Activated CD4-positive, alpha-beta T cell treated with anti-CD3 and anti-CD28 coated beads, Interleukin-2, Interleukin-4, amounts not matched to agents 100 ng/mL and 50 ng/mL, durations not matched to agents 16 hours and 8 hours (primary cell): ENCODE data around the gene UPB1.

ENCODE experiments used
- DNase-seq: peaks from one replicate; pipeline ENCODE4 v3.0.0-alpha.2; 2020; ENCODE audit warnings: low spot score

UPB1 gene

GRCh38 chr22:24494528-24495364 lies at the start of gene UPB1:
Gene UPB1 (plus strand): TSS chr22:24495332. CDS start chr22:24495404, 72 bp downstream.
- DNase-seq: no peak

GRCh38 chr22:24445481-24446259 lies 49.5 kb upstream of the UPB1 start:
- no peak for DNase-seq

GRCh38 chr22:24446260-24446611 lies 48.9 kb upstream of the UPB1 start:
- DNase-seq: no peak

GRCh38 chr22:24450610-24451009 lies 44.5 kb upstream of the UPB1 start:
- no peak for DNase-seq

GRCh38 chr22:24451162-24451561 lies 44.0 kb upstream of the UPB1 start:
- DNase-seq: no peak

GRCh38 chr22:24453853-24454252 lies 41.3 kb upstream of the UPB1 start:
- no peak for DNase-seq

GRCh38 chr22:24455039-24455438 lies 40.1 kb upstream of the UPB1 start:
- no peak for DNase-seq

- no peak for DNase-seq
Observed at GRCh38 chr22:24455751-24456426, 39.2 kb upstream of the UPB1 start.

GRCh38 chr22:24457894-24458420 lies 37.2 kb upstream of the UPB1 start:
- DNase-seq: no peak

- no peak for DNase-seq
Observed at GRCh38 chr22:24459911-24460310, 35.2 kb upstream of the UPB1 start.

- DNase-seq: peak; percentile 66
Observed at GRCh38 chr22:24460418-24461089, 34.6 kb upstream of the UPB1 start.

GRCh38 chr22:24463071-24463760 lies 31.9 kb upstream of the UPB1 start:
- DNase-seq: no peak

- DNase-seq: no peak
Observed at GRCh38 chr22:24465566-24465965, 29.6 kb upstream of the UPB1 start.

GRCh38 chr22:24465975-24466374 lies 29.2 kb upstream of the UPB1 start:
- DNase-seq: no peak

- DNase-seq: no peak
Observed at GRCh38 chr22:24466716-24467328, 28.3 kb upstream of the UPB1 start.

GRCh38 chr22:24467340-24467739 lies 27.8 kb upstream of the UPB1 start:
- no peak for DNase-seq

- DNase-seq: no peak
Observed at GRCh38 chr22:24471570-24471969, 23.6 kb upstream of the UPB1 start.

GRCh38 chr22:24473284-24473683 lies 21.8 kb upstream of the UPB1 start:
- no peak for DNase-seq

GRCh38 chr22:24474221-24474620 lies 20.9 kb upstream of the UPB1 start:
- DNase-seq: no peak

- DNase-seq: no peak
Observed at GRCh38 chr22:24474649-24475255, 20.4 kb upstream of the UPB1 start.
